COLO829 (cell line): Measurements from ENCODE around the gene PRAMEF1.
"Not testable (repeated sequence)": the region's sequence is repeated elsewhere in the genome, so short reads cannot be mapped to it uniquely, and the experiment has no call there.

Source experiments
- DNase-seq: peaks from one replicate; pipeline ENCODE4 v3.0.0; 2012; ENCODE audit warnings: low spot score

The PRAMEF1 gene, protein sequence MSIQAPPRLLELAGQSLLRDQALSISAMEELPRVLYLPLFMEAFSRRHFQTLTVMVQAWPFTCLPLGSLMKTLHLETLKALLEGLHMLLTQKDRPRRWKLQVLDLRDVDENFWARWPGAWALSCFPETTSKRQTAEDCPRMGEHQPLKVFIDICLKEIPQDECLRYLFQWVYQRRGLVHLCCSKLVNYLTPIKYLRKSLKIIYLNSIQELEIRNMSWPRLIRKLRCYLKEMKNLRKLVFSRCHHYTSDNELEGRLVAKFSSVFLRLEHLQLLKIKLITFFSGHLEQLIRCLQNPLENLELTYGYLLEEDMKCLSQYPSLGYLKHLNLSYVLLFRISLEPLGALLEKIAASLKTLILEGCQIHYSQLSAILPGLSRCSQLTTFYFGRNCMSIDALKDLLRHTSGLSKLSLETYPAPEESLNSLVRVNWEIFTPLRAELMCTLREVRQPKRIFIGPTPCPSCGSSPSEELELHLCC

DNA sequence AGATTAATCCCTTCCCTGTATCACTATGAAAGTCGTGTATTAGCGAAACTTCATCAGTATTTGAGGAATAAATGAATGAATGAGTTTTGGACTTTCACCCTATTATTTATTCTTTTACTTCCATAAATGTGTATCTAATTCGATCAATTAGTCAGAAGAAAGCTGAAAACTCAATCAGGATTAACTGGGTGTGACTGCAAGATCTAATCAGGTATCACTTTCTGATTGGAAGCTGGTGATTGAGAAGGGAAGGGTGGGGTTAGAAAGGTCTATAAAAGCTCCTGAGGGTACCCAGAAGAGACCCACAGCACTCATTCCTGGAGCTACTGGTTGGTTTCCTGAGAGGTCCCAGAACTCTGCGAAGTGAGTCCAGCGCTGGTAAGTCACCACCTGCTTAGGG, at the start of gene PRAMEF1:
Gene PRAMEF1, plus strand, starts transcription at position 301 of the 400 bp plus-strand sequence. CDS start 1,831 bp downstream, outside the sequence.
- not testable (repeated sequence) for DNase-seq

DNA sequence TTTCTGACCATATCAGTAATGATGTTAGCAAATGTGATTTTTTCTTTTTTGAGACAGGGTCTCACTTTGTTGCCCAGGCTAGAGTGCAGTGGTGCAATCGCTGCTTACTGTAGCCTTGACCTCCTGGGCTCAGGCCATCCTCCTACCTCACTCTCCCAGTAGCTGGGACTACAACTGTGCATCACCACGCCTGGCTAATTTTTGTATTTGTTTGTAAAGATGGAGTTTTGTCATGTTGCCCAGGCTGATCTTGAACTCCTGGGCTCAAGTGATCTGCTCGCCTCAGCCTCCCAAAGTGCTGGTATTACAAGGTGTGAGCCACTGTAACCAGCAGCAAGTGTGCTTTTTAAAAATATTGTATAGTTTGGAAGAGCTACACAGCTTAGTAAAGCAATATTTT, 49.3 kb upstream of the PRAMEF1 start:
- no peak for DNase-seq

DNA sequence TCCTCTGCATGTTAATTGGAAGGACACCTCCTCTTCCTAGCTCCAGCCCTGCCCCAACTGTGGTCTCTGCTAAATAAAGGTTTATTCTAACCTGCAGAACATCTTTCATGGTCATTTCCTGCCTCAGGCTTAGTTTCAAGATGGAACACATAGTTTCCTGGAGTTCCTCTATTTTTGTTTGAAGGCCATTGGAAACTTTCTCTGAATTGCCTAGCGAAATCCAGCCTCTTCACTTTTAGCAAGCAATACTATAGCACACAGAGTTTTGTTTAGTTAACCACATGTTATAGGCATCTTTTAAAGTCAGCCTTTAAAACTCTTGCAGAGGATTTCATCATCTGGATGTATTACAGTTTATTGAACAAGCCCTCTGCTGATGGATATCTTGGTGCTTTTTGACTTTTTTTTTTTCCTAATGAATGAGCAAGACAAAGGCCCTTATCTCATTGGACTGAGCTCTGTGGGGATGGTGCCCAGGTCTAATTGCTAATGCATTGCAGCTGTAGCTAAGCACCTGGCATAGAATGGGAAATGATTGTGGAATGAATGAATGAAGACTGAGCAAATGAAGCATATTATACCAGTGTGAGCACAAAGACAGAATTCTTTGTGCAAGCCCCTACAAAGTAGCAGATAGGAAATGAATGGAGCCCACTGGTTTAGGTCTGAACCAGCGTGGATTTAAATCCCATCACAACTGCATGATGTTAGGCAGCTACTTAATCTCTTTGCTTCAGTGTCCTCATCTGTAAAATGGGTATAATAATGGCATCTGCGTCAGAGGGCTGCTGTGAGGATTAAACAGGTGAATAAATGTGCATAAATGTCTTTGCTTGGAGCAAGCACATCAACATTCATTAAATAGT, 45.8 kb upstream of the PRAMEF1 start:
- no peak for DNase-seq

DNA sequence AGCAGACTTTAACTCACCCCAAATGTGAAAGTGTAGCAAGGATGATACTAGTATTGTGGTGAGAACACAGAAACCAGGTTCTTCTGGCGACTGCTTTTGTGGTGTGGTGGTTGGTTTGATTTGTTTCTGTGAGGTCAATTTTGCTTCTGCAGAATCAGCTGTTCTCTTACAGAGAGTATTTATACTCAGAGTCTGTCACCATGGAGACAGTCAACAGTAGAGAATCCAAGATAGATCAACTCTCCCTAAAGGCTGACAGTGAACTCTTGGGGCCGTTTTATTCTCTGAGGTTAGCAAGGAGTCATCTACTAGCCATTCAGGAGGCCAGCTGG, 45.2 kb upstream of the PRAMEF1 start, which contains the start of gene CFAP107:
Gene CFAP107, plus strand, starts transcription at position 209 of the 332 bp plus-strand sequence. CDS start 231 bp downstream, outside the sequence.
- DNase-seq = no peak

DNA sequence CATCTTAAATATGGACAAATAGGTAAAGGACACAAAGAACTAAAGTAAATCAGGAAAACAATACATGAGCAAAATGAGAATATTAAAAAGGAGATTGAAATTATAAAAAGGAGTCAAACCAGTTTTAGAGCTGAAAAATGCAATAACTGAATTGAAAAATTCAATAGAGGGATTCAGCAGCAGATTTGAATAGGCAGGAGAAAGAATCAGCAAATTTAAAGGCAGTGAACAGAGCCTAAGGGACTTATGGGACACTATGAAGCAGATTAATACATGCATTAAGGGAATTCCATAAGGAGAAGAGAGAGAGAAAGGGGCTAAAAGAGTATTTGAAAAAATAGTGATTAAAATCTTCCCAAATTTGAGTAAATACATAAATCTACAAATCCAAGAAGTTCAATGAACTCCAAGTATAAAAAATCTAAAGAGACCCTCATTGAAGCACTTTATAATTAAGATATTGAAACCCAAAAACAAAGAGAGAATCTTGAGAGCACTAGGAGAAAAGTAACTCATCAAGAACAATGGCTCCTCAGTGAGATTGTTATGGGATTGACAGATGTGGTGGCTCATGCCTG, 42.3 kb upstream of the PRAMEF1 start:
- DNase-seq = no peak

DNA sequence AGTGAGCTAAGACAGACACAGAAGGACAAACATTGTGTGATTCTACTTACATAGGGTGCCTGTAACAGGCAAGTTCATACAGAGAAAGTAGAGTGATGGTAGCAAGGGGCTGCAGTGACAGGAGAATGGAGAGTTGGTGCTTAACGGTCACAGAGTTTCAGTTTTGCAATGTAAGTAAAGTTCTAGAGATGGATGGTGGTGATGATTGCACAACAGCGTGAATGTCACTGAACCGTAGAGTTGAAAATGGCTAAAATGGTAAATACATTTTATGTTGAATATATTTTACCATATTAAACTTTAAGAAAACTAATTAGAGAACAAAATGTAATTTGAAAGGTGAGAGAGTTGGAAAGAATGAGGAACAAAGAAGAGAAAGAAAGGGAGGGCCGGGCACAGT, 36.5 kb upstream of the PRAMEF1 start:
- no peak for DNase-seq

DNA sequence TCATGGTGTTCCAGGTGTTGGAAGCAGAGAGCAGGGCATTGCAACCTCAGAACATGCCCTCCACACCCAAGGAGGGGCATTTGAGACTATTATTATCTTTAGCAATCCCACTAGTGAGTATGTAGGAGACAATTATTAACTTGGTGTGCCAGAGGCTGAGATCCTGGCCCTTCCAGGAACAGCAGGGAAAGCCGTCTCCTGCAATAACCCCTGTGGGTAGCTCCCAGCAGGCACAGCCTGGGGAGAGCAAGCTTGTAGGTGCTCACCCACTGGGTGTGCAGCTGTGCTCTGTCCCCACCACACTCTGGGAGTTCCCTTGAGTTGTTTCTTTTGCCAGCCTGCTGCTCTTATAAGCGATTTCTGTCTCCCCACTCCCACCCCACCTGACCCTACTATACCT, 34.9 kb upstream of the PRAMEF1 start:
- DNase-seq = no peak

DNA sequence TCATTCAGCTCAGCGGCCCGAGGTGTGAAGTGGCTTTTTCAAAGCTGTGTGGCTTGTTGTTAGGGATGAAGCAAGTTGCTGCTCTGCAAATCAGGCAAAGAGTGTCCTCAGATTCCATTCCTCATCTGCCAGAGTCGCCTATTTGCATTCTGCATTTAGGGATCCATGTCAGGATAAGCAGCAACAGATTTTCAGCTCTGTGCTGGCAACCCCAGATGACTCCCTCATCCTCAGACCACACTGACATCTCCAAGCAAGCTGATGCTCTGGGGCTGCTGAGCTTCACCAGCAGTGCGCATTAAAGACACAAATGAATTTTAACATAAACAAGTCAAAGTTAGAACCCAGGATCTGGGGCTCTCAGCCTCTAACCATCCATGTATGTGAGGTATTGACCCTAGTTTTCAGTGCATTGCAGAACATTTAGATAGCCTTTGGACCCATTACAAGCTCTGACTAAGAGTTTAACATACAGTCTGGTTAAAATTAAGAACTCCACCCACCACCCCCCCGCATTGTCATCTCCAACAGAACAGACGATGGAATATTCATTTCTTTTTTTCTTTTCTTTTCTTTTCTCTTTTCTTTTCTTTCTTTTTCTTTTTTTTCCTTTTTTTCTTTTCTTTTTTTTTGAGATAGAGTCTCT, 34.3 kb upstream of the PRAMEF1 start:
- no peak for DNase-seq

DNA sequence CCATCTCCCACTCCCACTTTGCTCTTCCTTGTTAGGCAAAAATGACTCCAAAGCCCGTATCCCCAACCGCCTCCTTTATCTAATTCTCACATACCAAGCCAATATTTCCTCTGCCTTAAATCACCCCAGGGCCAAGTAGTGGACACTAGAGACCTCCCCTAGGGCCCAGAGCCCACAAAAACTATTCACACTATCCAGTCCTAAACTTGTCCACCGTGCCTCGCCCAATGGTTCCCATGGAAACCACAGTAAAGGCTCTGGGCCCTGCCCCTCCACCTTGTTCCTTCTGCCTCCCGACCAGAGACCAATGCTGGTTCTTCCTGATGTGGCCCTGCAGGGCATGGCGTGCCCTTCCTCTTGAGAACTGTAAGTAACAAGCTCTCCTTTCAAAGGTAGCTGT, 33.4 kb upstream of the PRAMEF1 start:
- no peak for DNase-seq

DNA sequence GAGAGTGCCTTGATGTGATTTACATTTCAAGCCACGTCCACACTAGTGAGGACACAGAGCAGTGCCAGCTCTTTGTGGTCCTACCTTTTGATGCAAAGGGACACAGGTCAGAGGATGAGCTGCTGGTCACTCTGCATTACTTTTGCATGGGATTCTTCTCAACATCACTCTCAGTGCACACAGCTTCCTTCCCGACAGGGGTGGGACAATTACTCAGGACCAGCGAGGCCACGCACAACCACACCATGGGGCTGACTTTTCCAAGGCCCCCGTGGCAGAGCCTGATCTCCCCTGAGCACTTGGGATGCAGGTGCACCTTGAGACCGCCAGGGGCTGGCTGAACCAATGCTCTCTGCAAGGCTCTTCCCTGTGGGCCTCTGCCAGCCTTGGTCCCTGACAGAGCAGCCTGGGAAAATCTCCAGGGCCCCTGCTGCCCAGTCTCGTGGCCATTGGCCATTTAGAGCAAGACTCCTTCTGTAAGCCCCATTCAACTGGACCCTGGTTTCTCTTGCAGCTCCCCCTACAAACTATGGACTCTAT, 30.9 kb upstream of the PRAMEF1 start:
- DNase-seq = no peak

DNA sequence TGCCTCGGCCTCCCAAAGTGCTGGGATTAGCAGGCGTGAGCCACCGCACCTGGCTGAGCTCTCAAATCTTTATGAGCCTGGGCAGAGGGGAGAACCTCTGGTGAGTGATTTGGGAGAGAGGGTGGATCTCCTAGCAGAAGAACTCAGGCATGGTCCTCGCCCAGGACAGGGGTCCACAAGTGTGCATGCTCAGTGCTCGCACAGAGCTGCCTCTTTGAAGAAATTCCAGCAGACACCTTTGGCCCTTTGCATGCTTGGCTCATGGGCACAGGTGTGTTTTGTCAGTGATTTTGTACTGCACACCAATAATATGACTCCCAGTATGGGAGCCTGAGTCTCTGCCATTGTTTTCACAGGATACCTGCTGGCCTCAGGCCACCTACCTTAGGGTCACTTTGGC, 29.4 kb upstream of the PRAMEF1 start:
- no peak for DNase-seq

DNA sequence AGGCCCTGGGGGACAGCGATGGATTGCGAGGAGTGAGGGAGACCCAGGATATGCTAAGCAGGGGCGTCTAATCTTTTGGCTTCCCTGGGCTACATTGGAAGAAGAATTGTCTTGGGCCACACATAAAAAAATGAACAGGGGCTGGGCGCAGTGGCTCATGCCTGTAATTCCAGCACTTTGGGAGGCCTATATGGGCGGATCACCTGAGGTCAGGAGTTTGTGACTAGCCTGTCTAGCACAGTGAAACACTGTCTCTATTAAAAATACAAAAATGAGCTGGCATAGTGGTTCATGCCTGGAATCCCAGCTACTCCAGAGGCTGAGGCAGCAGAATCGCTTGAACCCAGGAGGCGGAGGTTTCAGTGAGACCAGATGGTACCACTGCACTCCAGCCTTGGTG, 28.4 kb upstream of the PRAMEF1 start:
- DNase-seq = no peak

DNA sequence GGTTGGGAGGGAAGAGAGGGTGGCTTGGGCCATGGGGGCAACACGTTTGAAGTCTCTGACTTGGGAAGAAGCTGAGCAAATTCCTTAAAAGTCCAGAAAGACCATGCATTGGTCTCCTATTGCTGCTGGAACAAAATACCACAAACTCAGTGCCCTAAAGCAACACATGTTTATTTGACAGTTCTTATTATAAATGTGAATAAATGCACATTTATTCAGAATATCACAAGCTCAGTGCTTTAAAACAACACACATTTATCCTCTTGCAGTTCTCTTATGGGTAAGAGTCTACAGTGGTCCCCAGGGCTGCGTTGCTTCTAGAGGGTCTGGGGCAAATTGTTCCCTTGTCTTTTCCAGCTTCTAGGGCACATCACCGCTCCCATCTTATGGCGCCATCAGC, 27.7 kb upstream of the PRAMEF1 start:
- DNase-seq = no peak

DNA sequence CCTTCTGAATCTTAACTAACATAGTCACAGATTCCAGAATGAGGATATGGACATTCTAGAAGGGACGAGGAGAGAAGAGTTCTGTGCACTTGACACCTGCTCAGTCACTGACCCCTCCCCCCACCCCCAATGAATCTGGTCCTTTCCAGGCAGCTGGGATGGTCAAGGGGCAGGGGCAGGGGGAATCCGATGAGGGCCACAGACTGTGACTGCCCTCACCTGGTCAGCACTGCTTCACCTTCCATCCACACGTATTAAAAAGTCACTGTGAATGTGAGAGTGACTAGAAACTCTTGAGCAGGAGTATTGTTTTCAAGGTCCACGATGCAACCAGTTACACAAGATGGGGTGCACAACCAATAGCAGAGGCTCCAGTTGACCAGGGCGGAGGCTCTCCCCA, 27.2 kb upstream of the PRAMEF1 start:
- no peak for DNase-seq

DNA sequence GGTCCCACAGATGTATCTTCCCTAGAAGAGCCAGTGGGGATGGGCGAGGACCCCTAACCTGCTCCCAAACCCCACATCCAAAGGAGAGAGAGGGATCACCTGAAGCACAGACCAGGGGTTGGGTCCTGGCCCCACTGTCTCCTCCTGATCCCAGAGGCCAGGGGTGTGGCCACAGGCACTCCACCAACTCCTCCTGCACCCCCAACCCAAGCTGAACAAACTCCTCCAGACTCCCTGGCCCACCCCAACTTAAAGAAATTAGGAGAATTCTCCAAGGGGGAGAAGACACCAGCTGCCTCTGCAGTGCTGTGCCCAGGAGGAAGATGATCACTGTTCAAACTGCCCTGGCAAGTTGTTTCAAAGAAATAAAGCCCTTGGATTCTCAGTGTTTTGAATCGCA, 22.2 kb upstream of the PRAMEF1 start:
- DNase-seq = no peak

DNA sequence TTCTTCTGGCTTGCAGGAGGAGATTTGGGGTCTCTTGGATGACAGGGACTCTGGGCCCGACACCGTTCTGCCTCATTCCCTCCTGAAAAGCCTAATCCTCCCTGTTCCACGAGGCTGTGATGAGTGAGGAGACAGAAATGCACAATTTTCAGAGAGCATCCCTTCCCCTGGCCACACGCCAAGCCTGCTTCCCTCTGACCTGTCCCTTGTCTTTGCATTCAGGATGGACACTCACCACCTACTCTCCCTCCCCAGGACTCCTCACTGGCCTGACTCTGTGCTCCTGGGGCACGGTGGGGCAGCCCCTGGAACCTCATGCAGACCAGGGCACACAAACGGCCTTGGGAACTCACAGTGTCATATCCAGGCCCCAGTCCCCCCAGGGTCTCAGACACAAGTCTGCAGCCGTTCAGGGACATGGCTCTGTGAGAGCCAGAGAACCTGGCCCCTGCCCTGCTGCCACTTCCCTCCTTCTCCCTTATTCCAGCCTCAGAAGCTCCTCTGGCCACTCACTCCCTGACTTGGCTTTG, 21.2 kb upstream of the PRAMEF1 start:
- no peak for DNase-seq

DNA sequence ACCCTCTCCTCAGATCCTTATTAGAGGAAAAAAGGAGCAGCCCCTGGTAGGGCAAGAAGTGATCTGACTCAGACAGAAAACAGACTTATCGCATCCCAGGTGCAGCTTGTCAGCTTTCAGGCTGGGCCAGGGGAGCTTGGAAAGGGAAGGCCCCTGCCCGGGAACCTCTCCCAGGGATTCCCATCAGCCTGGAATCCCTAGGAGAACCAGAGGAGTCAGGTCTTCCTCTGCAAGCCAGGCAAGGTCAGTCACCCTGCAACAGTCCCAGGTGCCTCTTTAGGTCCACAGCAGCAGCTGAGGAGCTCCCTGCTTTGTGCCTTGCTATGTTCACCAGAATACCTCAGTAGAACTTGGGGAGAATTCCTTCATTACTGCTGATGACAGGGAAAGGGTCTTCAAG, 20.6 kb upstream of the PRAMEF1 start:
- no peak for DNase-seq

DNA sequence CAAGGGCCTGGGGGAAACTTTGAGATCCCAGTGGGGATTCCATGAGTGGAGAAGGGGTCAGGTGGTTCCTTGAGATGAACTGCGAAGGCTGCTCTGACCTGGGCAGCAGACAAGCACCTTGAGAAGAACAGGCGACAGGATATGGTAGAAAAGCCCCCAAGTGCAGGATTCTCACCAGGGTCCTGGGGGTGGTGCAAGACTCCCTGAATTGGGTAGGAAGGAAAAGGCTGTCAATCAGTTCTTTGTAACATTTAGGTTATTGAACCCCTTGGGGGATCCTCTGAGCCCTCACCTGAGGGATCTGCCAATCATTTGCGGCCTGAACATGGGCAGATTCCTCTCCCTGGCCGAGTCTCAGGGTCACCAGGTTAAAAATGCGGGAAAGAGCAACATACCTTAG, 20.0 kb upstream of the PRAMEF1 start:
- no peak for DNase-seq

DNA sequence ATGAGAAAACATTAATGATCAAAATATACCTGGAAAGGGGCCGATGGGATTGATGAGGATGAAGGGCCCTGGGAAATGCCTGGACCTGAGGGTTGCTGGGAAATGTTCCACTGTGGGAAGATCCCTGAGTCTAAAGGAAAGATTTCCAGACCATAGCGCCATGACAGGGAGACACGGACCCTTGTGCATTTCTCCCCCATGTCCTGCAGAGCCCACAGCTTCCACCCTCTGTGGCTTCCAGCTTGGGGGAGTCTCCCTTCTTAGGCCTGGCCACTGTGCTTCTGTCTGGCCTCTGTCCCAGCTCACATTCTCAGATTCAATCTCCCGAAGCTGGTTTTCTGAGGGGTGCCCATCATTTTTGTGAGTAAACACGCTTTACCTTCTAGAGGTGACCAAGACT, 18.7 kb upstream of the PRAMEF1 start:
- no peak for DNase-seq

DNA sequence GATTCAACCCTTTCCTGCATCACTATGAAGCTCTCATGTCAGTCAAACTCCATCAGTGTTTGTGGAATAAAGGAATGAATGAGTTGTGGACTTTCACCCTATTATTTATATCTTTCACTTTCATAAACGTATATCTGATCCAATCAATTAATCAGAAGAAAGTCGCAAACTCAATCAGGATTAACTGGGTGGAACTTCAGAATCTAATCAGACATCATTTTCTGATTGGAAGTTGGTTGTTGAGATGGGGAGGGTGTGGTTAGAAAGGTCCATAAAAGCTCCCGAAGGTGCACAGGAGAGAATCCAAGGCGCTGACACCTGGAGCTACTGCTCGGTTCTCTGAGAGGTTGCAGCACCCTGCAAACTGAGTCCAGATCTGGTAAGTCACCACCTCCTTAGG, 17.8 kb upstream of the PRAMEF1 start, which contains the start of gene PRAMEF12:
Gene PRAMEF12, plus strand, starts transcription at position 301 of the 400 bp plus-strand sequence. CDS start 1,130 bp downstream, outside the sequence.
- DNase-seq = no peak

DNA sequence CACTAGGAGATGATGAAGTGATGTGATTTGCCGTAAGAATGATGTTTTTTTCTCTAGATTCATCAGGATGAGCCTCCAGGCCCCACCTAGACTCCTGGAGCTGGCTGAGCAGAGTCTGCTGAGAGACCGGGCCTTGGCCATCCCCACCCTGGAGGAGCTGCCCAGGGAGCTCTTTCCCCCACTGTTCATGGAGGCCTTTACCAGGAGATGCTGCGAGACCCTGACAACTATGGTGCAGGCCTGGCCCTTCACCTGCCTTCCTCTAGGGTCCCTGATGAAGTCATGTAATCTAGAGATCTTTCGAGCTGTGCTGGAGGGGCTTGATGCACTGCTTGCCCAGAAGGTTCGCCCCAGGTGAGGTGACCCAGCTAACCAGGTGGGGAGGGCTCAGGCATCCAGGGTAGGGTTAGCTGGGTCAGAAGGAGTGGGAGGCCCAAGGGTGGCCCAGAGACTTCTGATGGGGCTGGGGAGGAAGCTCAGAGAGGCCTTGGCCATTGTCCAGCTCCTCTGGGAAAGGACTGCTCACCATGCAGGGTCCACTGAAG, 16.3 kb upstream of the PRAMEF1 start:
- DNase-seq = no peak
